GM18519 (cell line): ENCODE data around the gene MBD5.

Experiments used
- ATAC-seq: cut with Tn5 transposase; IDR thresholded peaks from one replicate; pipeline ENCODE4 v1.9.1; 2021; ENCODE audit warnings: mild to moderate bottlenecking, moderate library complexity; ENCODE audit not compliant: unreplicated experiment, low FRiP score

MBD5 gene

GRCh38 chr2:148430101-148430500 is 409.2 kb downstream of the MBD5 start:
- ATAC-seq: no peak

GRCh38 chr2:148447877-148448276 is 427.0 kb downstream of the MBD5 start:
- ATAC-seq: no peak

DNA sequence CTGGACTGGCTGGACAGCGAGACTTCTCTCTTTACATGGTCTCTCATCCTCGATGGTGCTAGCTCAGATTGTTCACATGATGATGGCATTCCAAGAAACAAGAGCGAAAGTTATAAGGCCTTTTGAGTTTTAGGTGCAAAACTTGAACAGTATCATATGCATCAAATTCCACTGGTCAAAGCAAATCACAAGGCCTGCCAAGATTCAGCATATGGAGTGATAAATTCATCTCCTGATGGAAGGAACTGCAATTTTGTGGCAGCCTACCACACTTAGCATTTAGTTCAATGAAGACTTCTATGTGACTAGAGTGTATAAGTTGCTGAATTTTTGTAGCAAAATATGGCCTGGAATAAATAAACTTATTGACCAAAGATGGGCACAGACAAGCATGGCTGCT is 429.6 kb downstream of the MBD5 start:
- no peak for ATAC-seq

- ATAC-seq: no peak
Observed at GRCh38 chr2:148451046-148451445, 430.2 kb downstream of the MBD5 start.

DNA sequence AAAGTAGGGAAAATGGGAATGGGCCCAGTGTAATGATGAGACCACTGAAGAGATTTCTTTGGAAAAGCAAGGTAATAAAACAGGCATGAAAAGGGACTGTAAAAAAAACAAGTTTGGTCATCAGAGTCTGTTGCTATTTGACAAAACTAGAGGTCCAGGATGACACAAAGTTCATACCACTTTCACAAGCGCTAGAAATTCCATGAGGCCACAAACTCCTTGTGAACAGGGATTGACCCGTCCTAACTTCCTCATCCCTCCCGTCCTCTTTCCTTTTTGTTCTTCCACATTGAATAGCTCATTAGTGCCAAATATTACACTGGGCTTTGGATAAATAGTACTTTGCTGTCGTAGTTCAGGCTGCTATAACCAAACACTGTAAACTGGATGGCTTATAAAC is 434.9 kb downstream of the MBD5 start:
- ATAC-seq: no peak

DNA sequence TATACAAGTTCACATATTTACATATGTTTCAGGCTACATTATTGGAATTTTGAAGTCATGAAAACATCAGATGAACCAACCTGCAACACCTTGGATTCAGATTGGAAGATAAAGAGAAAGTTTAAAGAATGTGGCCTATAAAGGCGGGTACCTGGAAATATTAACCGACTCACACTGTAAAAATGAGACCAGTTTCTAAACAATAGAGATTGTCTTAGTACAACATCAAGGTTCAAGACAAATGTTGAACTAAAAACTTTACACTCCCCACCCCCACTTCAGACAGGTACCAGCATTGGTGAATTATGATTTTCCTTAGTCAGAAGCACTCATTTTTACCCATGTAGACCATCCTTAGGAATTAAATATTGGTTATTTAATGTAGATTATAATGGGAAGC is 437.3 kb downstream of the MBD5 start:
- no peak for ATAC-seq

DNA sequence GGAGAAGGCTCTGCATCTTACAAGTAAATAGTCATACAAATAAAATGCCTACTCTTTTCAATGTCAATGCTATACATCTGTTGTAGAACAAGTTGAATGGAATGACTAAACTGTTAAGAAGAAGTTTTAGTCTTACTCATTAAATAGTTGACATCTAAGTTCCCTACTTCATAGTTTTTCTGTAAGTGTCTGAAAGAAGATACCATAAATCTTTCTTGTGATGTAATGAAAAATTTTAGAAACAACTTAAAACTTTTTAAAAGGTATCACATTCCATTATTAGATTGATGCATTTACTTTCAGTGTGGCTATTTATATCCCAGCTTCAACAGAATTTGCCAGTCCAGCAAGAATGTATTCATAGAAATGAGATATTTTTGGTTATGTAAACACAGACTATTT is 438.5 kb downstream of the MBD5 start:
- no peak for ATAC-seq

DNA sequence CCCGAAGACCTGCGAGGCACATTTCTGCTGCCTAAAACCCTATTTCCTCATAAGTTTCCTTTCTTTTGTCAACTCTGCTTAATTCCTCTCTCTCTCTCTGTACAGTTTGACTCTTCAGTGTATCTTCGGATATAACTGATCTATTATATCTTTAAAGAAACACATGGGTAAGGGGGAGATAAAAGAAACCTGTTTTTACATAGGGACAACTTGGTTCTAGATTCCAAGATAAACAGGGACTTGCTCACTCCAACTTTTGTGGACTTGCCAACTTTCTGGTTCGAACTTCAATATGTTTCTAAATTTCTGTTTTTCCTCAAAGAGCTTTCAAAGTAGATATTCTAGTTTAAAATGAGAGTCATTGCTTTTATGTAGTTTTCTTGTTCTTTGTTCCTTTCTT is 441.0 kb downstream of the MBD5 start:
- no peak for ATAC-seq

DNA sequence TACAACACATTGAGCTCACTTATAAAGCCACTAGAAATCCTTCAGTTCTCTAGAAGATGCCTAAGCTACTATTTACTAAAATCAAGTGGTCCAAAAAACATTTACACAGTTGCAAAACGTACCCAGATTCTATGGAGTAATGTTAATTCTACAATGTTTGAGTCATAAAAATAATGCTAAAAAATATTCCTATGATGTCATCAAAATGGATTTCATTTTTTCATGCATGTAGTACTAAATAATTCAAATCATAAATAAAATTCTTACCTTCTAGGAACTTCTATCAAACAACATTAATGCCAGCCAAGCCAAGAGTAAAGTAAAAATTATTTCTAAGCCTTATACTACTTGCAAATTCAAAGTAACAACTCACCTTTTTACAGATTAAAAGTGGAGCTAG is 454.7 kb downstream of the MBD5 start:
- no peak for ATAC-seq

GRCh38 chr2:148479398-148479797 is 458.5 kb downstream of the MBD5 start:
- ATAC-seq: no peak

- no peak for ATAC-seq
Observed at GRCh38 chr2:148483665-148484064, 462.8 kb downstream of the MBD5 start.

DNA sequence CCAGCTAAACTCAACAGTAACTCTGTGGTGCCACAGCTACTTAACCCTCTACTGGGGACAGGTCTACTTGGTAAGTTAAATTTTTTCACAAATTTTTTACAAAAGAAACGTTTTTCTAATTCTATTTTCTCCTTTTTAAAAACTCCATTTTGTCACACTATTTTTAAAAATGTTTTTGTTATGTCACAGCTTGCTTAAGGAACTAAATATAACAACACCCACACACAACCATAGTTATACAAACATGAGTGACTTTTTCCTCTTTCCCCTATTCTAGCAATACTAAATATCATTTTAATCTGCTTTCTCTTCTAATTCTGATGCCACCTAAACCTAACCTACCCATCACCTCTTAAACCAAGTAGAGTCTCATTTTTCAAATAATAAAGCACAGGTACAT is 463.2 kb downstream of the MBD5 start:
- no peak for ATAC-seq

DNA sequence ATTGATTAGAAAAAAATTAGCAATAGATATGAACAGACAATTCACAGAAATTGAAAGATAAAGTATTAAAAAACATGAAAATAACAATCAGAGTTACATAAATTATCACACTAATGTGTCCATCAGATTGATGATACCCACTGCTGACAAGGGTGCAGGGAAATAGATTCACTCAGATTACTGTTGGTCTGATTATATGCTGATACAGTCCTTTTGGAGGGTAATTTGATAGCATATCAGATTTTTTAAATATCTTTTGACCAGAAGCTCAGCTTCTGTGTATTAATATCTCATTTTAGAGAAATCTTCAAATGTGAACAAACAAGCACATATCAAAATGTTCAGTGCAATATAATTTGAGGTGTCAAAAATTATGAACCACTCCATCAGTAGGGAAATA is 465.8 kb downstream of the MBD5 start:
- no peak for ATAC-seq

DNA sequence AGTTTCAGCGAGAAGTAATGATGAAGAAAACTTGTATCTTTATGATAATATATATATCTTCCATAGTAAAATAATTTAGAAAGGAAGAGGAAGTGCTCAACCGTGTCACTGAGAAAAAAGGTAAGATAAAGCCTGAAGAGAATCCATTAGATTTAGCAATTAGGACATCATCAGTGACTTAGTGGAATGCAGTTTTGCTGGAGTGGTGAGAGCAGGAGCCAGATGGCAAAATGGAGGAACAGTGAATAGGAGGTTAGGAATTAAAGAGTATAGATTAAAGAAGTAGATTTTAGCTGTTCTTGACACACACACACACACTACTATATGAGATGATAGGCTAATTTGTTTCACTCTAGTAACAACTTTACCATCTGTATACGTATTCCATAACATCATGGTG is 466.5 kb downstream of the MBD5 start:
- no peak for ATAC-seq

- no peak for ATAC-seq
Observed at GRCh38 chr2:148490840-148491439, 470.0 kb downstream of the MBD5 start.

DNA sequence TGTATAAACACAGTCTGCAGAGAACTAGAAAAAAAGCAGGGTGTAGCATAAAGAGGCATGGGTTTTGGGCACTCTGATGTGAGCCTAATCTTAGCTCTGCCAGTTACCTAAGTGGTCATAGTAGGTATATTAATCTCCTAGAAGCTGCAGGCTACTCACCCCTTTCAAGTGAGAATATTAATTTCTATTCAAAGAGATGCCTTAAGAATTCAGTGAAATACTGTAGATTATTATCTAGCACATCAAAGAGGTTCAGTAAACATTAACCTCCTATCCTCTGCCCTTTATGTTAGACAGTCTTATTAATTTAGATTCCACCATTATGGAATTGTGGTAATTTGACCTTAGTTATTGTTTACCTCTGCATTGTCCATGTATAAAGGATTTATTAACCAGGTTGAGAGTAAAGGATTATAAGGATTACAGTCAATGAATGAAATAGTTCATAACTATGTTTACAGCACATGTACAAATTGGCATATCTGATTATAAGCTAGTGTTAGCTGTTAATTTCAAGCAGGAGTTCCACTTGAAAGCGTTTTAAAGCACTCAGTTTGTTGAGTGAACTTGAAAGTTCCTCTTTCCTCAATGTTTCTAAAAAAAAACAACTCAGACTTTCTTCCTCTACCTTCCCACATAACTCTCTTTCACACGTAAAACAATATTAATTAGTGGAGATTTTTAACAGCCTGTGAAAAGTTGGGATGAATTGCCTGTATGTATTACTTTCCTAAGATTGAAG is 473.1 kb downstream of the MBD5 start:
- no peak for ATAC-seq

DNA sequence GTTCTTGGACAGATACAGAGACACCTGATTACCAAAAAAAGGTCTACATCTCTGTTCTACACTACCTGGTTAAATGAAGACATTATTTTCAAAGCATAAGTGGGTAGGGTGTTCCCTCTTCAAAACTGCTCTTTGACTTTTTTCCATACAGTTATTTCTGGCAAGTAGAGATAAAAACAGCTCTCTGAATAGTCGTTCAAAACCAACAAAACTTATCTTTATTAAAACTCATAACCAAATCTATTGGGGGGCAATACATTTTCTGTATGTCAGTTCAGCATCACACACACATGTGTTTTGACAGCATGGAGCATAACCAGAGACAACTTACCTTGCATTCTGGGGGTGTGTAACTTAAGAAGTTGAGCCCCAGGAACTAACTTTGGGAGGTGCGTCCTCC is 474.7 kb downstream of the MBD5 start:
- ATAC-seq: no peak

DNA sequence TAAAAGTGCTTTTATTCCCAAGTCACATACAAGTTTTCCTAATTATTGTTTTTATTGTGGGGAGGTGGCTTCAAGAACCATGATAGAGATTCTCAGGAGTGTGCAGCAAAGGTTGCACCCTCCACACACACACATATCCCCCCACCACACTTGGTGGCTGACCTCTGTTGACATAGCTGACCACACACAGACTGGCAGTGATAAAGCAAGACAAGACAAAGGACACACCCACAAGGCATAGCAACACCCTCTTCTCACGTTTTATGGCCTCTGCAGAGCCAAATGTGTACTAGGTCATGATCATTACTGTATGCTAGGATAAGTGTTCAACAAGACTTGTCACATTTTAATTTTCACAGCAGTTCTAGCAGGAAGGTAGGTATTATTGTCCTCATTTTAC is 480.7 kb downstream of the MBD5 start:
- ATAC-seq: no peak

- ATAC-seq: no peak
Observed at GRCh38 chr2:148503516-148503915, 482.6 kb downstream of the MBD5 start.

DNA sequence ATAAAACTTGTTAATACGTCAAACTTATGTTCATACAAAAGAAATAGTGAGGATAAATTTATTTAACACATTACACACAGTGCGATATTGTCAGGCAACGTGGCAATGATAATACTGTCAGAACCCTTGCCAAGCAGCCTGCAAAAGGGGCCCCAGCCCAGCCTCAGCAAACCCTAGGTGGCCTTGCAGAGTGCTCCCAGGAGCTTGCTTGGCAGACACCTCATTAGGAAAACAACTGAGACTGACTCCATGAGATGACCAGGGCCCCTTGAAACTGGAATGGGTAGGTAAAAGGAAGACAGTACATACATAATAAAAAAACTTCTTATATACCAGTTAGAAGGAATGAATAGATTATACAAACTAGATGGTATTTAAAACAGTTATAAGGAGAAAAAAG is 487.1 kb downstream of the MBD5 start:
- ATAC-seq: no peak

GRCh38 chr2:148508878-148509287 is 488.0 kb downstream of the MBD5 start:
- no peak for ATAC-seq

- ATAC-seq: peak; percentile 98
Observed at GRCh38 chr2:148509288-148509902, 488.5 kb downstream of the MBD5 start.
